Neural cell (in vitro differentiated cells): ENCODE data around the gene PHACTR2.

Experiments used
- CTCF ChIP-seq: fragments of 450-650 bp; IDR thresholded peaks from 2 replicates; pipeline ENCODE4 v1.5.1; 2014; ENCODE audit warnings: antibody characterized with exemption, mild to moderate bottlenecking, moderate library complexity; ENCODE audit not compliant: poor library complexity, severe bottlenecking
- REST ChIP-seq: IDR thresholded peaks from 2 replicates; pipeline ENCODE4 v1.6.1; 2012; ENCODE audit warnings: borderline replicate concordance

- TF ChIP-seq CTCF (no peak), REST (no peak)
Observed at GRCh38 chr6:143741480-143741879, 63.7 kb downstream of the PHACTR2 start.
